H1 (cell line): Measurements from ENCODE around the gene LMO2. TPM values are rescaled to one million over a fixed set of nuclear protein-coding genes. Genes with fewer than 3 reads are reported as not detected.

Source experiments
- CTCF ChIA-PET: fragments of 300-600 bp; sonication (Branson Sonifier 250); formaldehyde crosslinking; loops from one replicate; lab custom pipeline; 2021; ENCODE audit not compliant: partially characterized antibody; lab: Charles Lee
- POLR2A ChIA-PET: fragments of 300-600 bp; sonication (Branson Sonifier 250); formaldehyde crosslinking; loops from one replicate; lab custom pipeline; 2021; ENCODE audit warnings: inconsistent platforms; ENCODE audit not compliant: partially characterized antibody; lab: Charles Lee
- DNase-seq, 2 experiments: peaks; one replicate each; pipeline versions ENCODE4 v3.0.0 to v3.0.0-alpha.2; 2010 to 2022; ENCODE audit warnings: low spot score in 2 of 2, low read depth in 1 of 2, mixed read lengths in 1 of 2
- FAIRE-seq: peaks from 2 replicates; lab custom pipeline; 2011; peaks lifted over from hg19 to GRCh38; lab: Jason Lieb, UNC
- H2AFZ ChIP-seq: 2 replicates; pipeline ENCODE4 v1.8.1; 2012; ENCODE audit warnings: low read length, inconsistent platforms
- H2AK5ac ChIP-seq: 2 replicates; pipeline ENCODE4 v1.6.1; 2013; ENCODE audit warnings: low read depth, low read length
- H2BK120ac ChIP-seq: replicated peaks from 2 replicates; pipeline ENCODE3; 2013; ENCODE audit warnings: low read depth, low read length, inconsistent platforms
- H2BK12ac ChIP-seq: 2 replicates; pipeline ENCODE4 v1.6.1; 2013; ENCODE audit warnings: low read depth, low read length
- H2BK15ac ChIP-seq: 2 replicates; pipeline ENCODE4 v1.6.1; 2013; ENCODE audit warnings: low read length
- H2BK20ac ChIP-seq: 2 replicates; pipeline ENCODE4 v1.6.1; 2013; ENCODE audit warnings: low read length
- H2BK5ac ChIP-seq: 2 replicates; pipeline ENCODE4 v1.6.1; 2013; ENCODE audit warnings: low read depth, low read length
- H3K14ac ChIP-seq: 2 replicates; pipeline ENCODE4 v1.6.1; 2013; ENCODE audit warnings: inconsistent platforms; ENCODE audit not compliant: insufficient read length
- H3K18ac ChIP-seq: 2 replicates; pipeline ENCODE4 v1.6.1; 2013; ENCODE audit warnings: low read length; ENCODE audit errors: extremely low read depth
- H3K23ac ChIP-seq: 2 replicates; pipeline ENCODE4 v1.6.1; 2013; ENCODE audit warnings: inconsistent platforms; ENCODE audit not compliant: insufficient read length
- H3K23me2 ChIP-seq: 2 replicates; pipeline ENCODE4 v1.6.1; 2013; ENCODE audit warnings: low read depth, low read length
- H3K27ac ChIP-seq: 2 replicates; pipeline ENCODE4 v1.6.1; 2011; ENCODE audit warnings: low read depth, low read length, inconsistent platforms
- H3K27me3 ChIP-seq, 4 experiments: replicated peaks in 1 of 4; 1 replicate in 1 of 4; 2 replicates in 3 of 4; pipeline versions ENCODE4 v1.6.1 to v1.8.1; 2011 to 2013; ENCODE audit warnings: low read length in 3 of 4, mild to moderate bottlenecking in 3 of 4, inconsistent platforms in 2 of 4, mixed read lengths in 2 of 4, moderate library complexity in 1 of 4; ENCODE audit not compliant: control insufficient read depth in 3 of 4, insufficient read depth in 3 of 4; ENCODE audit errors: extremely low read depth in 1 of 4
- H3K36me3 ChIP-seq, 4 experiments: 2 replicates each; pipeline versions ENCODE4 v1.6.1 to v1.8.1; 2011 to 2013; ENCODE audit warnings: mild to moderate bottlenecking in 4 of 4, low read length in 3 of 4, moderate library complexity in 2 of 4, control low read depth in 1 of 4, inconsistent platforms in 1 of 4; ENCODE audit not compliant: insufficient read depth in 4 of 4, control insufficient read depth in 2 of 4
- H3K4ac ChIP-seq: replicated peaks from 2 replicates; pipeline ENCODE3; 2013; ENCODE audit warnings: low read length, low read depth, mixed read lengths, inconsistent platforms; ENCODE audit not compliant: insufficient read length
- H3K4me1 ChIP-seq, 4 experiments: replicated peaks in 1 of 4; 1 replicate in 1 of 4; 2 replicates in 3 of 4; pipeline versions ENCODE4 v1.6.1 to v1.8.1; 2011 to 2013; ENCODE audit warnings: low read length in 3 of 4, inconsistent platforms in 2 of 4, mixed read lengths in 1 of 4; ENCODE audit not compliant: insufficient read depth in 4 of 4, control insufficient read depth in 3 of 4
- H3K4me2 ChIP-seq, 2 experiments: 2 replicates each; pipeline versions ENCODE4 v1.6.1 to v1.8.1; 2011 to 2013; ENCODE audit warnings: low read depth in 2 of 2, low read length in 2 of 2, control low read depth in 1 of 2, inconsistent platforms in 1 of 2, mild to moderate bottlenecking in 1 of 2; ENCODE audit not compliant: insufficient read depth in 1 of 2
- H3K4me3 ChIP-seq, 4 experiments: fragments of 200-600, 300-600 bp in 1 of 4; sonication (generic), shearing (Covaris generic), sonication (Bioruptor Twin) in 1 of 4; 2 replicates each; pipeline versions ENCODE4 v1.5.1 to v1.8.1; 2011 to 2016; ENCODE audit warnings: low read length in 4 of 4, low read depth in 3 of 4, control low read depth in 2 of 4, inconsistent platforms in 2 of 4, mild to moderate bottlenecking in 2 of 4, mixed read lengths in 1 of 4, moderate library complexity in 1 of 4; ENCODE audit not compliant: insufficient read depth in 2 of 4; ENCODE audit errors: extremely low read depth in 1 of 4
- H3K56ac ChIP-seq: replicated peaks from 2 replicates; pipeline ENCODE3; 2013; ENCODE audit warnings: low read depth, mild to moderate bottlenecking, mixed read lengths, low read length, inconsistent platforms; ENCODE audit not compliant: insufficient read length
- H3K79me1 ChIP-seq: 2 replicates; pipeline ENCODE4 v1.6.1; 2013; ENCODE audit warnings: low read depth, low read length, control low read depth
- H3K79me2 ChIP-seq, 2 experiments: 2 replicates each; pipeline versions ENCODE4 v1.6.1 to v1.8.1; 2012 to 2013; ENCODE audit warnings: low read length in 2 of 2, mild to moderate bottlenecking in 2 of 2, inconsistent platforms in 1 of 2; ENCODE audit not compliant: insufficient read depth in 2 of 2, control insufficient read depth in 1 of 2
- H3K9ac ChIP-seq, 4 experiments: replicated peaks in 1 of 4; 1 replicate in 1 of 4; 2 replicates in 3 of 4; pipeline versions ENCODE4 v1.6.1 to v1.8.1; 2011 to 2013; ENCODE audit warnings: low read depth in 3 of 4, low read length in 3 of 4, control low read depth in 2 of 4, mild to moderate bottlenecking in 2 of 4, moderate library complexity in 2 of 4, inconsistent platforms in 1 of 4; ENCODE audit errors: extremely low read depth in 1 of 4
- H3K9me3 ChIP-seq, 2 experiments: 2 replicates each; pipeline versions ENCODE4 v1.6.1 to v1.8.1; 2012 to 2013; ENCODE audit warnings: mild to moderate bottlenecking in 2 of 2, moderate library complexity in 2 of 2, control low read depth in 1 of 2, inconsistent platforms in 1 of 2, low read depth in 1 of 2, low read length in 1 of 2, mixed read lengths in 1 of 2; ENCODE audit not compliant: insufficient read depth in 2 of 2
- H4K20me1 ChIP-seq, 2 experiments: replicated peaks in 1 of 2; 2 replicates each; pipeline versions ENCODE3 to v1.8.1; 2011 to 2013; ENCODE audit warnings: inconsistent platforms in 2 of 2, low read length in 2 of 2, mild to moderate bottlenecking in 1 of 2; ENCODE audit not compliant: insufficient read depth in 2 of 2, control insufficient read depth in 1 of 2
- H4K5ac ChIP-seq: 2 replicates; pipeline ENCODE4 v1.6.1; 2013; ENCODE audit warnings: low read length, low read depth, mixed read lengths, inconsistent platforms; ENCODE audit not compliant: insufficient read length
- H4K8ac ChIP-seq: 2 replicates; pipeline ENCODE4 v1.8.0; 2013; ENCODE audit warnings: mild to moderate bottlenecking, moderate library complexity, low read length, inconsistent platforms; ENCODE audit not compliant: insufficient read depth; ENCODE audit errors: extremely low read depth
- H4K91ac ChIP-seq: replicated peaks from 2 replicates; pipeline ENCODE3; 2013; ENCODE audit warnings: low read length, mixed read lengths, inconsistent platforms; ENCODE audit not compliant: insufficient read length
- BCL11A ChIP-seq, 2 experiments: IDR thresholded peaks; one replicate each; pipeline ENCODE4 v1.6.1; 2011; ENCODE audit warnings: low read depth in 2 of 2, low read length in 2 of 2, mild to moderate bottlenecking in 2 of 2
- HDAC2 ChIP-seq, 2 experiments: fragments of 300-600 bp in 1 of 2; sonication (generic) in 1 of 2; IDR thresholded peaks; 2 replicates each; pipeline ENCODE4 v1.6.1; 2011 to 2012; ENCODE audit warnings: low read depth in 2 of 2, low read length in 2 of 2, mild to moderate bottlenecking in 2 of 2, moderate library complexity in 2 of 2, borderline replicate concordance in 1 of 2, inconsistent platforms in 1 of 2
- RXRA ChIP-seq: IDR thresholded peaks from 2 replicates; pipeline ENCODE4 v1.6.1; 2011; ENCODE audit warnings: low read depth, mild to moderate bottlenecking, low read length, moderate library complexity; ENCODE audit not compliant: insufficient read depth
- TCF12 ChIP-seq: IDR thresholded peaks from 2 replicates; pipeline ENCODE4 v1.6.1; 2011; ENCODE audit warnings: low read depth, mild to moderate bottlenecking, low read length
- ZNF274 ChIP-seq: IDR thresholded peaks from 2 replicates; pipeline ENCODE4 v1.7.0; 2012; ENCODE audit warnings: low read length, borderline replicate concordance; ENCODE audit errors: extremely low read depth
- WGBS, 2 experiments: shearing (Covaris generic) in 1 of 2; methylation state at CpG; one replicate each; pipeline versions ENCODE4 v1.1.6 to v1.1.7; 2013 to 2015; ENCODE audit warnings: low lambda C conversion rate in 2 of 2, mixed read lengths in 2 of 2, inconsistent platforms in 1 of 2, low coverage in 1 of 2, missing lambda C conversion rate in 1 of 2; ENCODE audit not compliant: insufficient replicate concordance in 2 of 2, insufficient coverage in 1 of 2, insufficient read length in 1 of 2; ENCODE audit errors: extremely low coverage in 1 of 2, missing lambda C conversion rate in 1 of 2; 5-methylcytosine and 5-hydroxymethylcytosine counted together
- polyA plus RNA-seq, 7 experiments: library from polyadenylated mRNA; depleted of rRNA in 3 of 7; stranded (reverse) in 5 of 7; unstranded in 2 of 7; fragments of >200 nt in 5 of 7; fragments of 200-250 nt in 2 of 7; gene quantifications; 1 replicate in 5 of 7; 2 replicates in 1 of 7; 4 replicates in 1 of 7; pipeline versions ENCODE4 v1.2.1 to v1.2.3, GENCODE V29; 2011 to 2013; ENCODE audit warnings: missing spikeins in 2 of 7, mixed read lengths in 2 of 7
- total RNA-seq: library from RNA; stranded (reverse); fragmentation: NEBNext Ultra II Directional; extraction: Animal tissue kit (Norgen Biotek cat#: 25700); gene quantifications from 2 replicates; pipeline ENCODE4 v1.2.1, GENCODE V29; 2021

LMO2 gene
- total and polyA plus RNA-seq, 2 of the 8 experiments (the other 6 are each of a cell fraction or from before 2014, with no cell fraction given): 1.6 to 2.7 TPM

- POLR2A ChIA-PET: no interaction called here
- H4K5ac ChIP-seq: no peak overlapping the region
- H3K56ac ChIP-seq: no peak overlapping the region
- no peak overlapping the region for H3K27ac ChIP-seq
- H3K4me3 ChIP-seq: no peak overlapping the region
- no peak overlapping the region for H3K18ac ChIP-seq
- no peaks in the 10 kb centered on the region for H4K20me1 ChIP-seq
- peaks cover 0 to 5% (median 0%) of the 10 kb centered on the region in 4 experiments; a peak in 1 of 7 replicates for H3K4me1 ChIP-seq
- H3K79me1 ChIP-seq: no peaks in the 10 kb centered on the region
- no peak overlapping the region for H3K9ac ChIP-seq
- H2BK15ac ChIP-seq: no peak overlapping the region
- no peak overlapping the region for H2AFZ ChIP-seq
- H2BK5ac ChIP-seq: no peak overlapping the region
- no peak overlapping the region for H3K4me2 ChIP-seq
- no peaks in the 10 kb centered on the region for H3K36me3 ChIP-seq
- no peak for FAIRE-seq
- no peak overlapping the region for H2AK5ac ChIP-seq
- CTCF ChIA-PET: interaction anchor here (0.6 to 3.7 kb wide), 5 partner anchors 21 to 272 kb away, joined by 3 to 14 read pairs (median 4); no protein-coding TSS in a partner anchor
- 98% methylated on average over 2 of the region's 2 CpGs; no CpG with 5 or more reads in 1 of the 2 experiments for WGBS, 2 experiments
- no peaks in the 10 kb centered on the region for H3K27me3 ChIP-seq
- TF ChIP-seq TCF12 (no peak), BCL11A (IDR thresholded peaks at IDR 0.05; ENCODE audit: low read depth in 2 of 2, low read length in 2 of 2) (no peak), ZNF274 (no peak), RXRA (no peak), HDAC2 (IDR thresholded peaks at IDR 0.05; ENCODE audit: borderline replicate concordance in 1 of 2, low read depth in 2 of 2, low read length in 2 of 2) (no peak)
- TF ChIP-seq, all 59 proteins: peak for 0
- H2BK12ac ChIP-seq: no peak overlapping the region
- H3K23ac ChIP-seq: no peak overlapping the region
- no peaks in the 10 kb centered on the region for H3K79me2 ChIP-seq
- H3K14ac ChIP-seq: no peak overlapping the region
- H3K4ac ChIP-seq: no peak overlapping the region
- H2BK20ac ChIP-seq: no peak overlapping the region
- H3K9me3 ChIP-seq: peaks cover 0 to 4% of the 10 kb centered on the region in 2 experiments; a peak in 1 of 4 replicates
- no peaks in the 10 kb centered on the region for H3K23me2 ChIP-seq
- no peak overlapping the region for H2BK120ac ChIP-seq
- no peak overlapping the region for H4K91ac ChIP-seq
- H4K8ac ChIP-seq: no peak overlapping the region
- no peak for DNase-seq
These were observed 22.1 kb upstream of the LMO2 start for GRCh38 chr11:33913991-33914390.
